Right lobe of liver (tissue), 4 donors: Measurements from ENCODE around the gene PCLO.

Experiments used
- POLR2A ChIP-seq: fragments of 450-650 bp; IDR thresholded peaks from one replicate; pipeline ENCODE4 v1.6.1; 2017; ENCODE audit warnings: antibody characterized with exemption, mild to moderate bottlenecking
- TF ChIP-seq, protein P1 (sequence below), 4 donors: fragments of 200-600 bp in 3 of 4; fragments of 450-650 bp in 1 of 4; IDR thresholded peaks; one replicate each; pipeline versions ENCODE4 v1.5.1 to v1.8.0; 2016 to 2022; ENCODE audit warnings: antibody characterized with exemption in 4 of 4, mild to moderate bottlenecking in 2 of 4
- donor health status: DM: no; HTN: no; CAD: no.
- donor health status: DM: no; HTN: no; CAD: no.
- donor health status: DM: no; HTN: yes; CAD: no.

DNA sequence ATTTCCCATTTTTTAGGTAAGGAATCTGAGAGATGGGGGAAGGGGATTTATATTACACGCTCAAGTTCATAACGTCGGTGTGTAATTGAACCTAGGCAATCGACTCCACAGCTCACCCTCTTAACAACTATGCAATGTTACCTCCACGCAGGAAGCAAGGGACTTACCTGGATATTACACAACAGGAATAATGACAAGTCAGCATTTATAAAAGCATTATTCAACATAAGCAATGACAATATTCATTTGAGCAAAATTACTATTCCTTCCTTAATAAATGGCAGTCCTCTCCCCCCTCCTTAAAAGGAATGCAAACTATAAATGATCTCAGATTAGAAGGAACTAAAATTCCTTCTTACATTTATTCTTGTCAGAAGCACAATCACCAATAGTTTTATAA is 104.0 kb downstream of the PCLO start:
- TF ChIP-seq, protein P1, sequence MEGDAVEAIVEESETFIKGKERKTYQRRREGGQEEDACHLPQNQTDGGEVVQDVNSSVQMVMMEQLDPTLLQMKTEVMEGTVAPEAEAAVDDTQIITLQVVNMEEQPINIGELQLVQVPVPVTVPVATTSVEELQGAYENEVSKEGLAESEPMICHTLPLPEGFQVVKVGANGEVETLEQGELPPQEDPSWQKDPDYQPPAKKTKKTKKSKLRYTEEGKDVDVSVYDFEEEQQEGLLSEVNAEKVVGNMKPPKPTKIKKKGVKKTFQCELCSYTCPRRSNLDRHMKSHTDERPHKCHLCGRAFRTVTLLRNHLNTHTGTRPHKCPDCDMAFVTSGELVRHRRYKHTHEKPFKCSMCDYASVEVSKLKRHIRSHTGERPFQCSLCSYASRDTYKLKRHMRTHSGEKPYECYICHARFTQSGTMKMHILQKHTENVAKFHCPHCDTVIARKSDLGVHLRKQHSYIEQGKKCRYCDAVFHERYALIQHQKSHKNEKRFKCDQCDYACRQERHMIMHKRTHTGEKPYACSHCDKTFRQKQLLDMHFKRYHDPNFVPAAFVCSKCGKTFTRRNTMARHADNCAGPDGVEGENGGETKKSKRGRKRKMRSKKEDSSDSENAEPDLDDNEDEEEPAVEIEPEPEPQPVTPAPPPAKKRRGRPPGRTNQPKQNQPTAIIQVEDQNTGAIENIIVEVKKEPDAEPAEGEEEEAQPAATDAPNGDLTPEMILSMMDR (IDR thresholded peaks at IDR 0.05), result no peak
- TF ChIP-seq POLR2A, result no peak
